Peyer's patch (tissue), 4 donors: Measurements from ENCODE around the gene JAKMIP3. TPM values are rescaled to one million over a fixed set of nuclear protein-coding genes. Genes with fewer than 3 reads are reported as not detected.

Experiments
- DNase-seq, 3 donors: peaks; one replicate each; pipeline ENCODE4 v3.0.0-alpha.2; 2017 to 2019
- H3K27ac ChIP-seq, 4 donors: fragments of 200-600 bp; sonication (generic); one replicate each; pipeline ENCODE4 v1.5.1; 2016 to 2019
- H3K27me3 ChIP-seq, 2 donors: fragments of 200-600 bp; sonication (generic); one replicate each; pipeline ENCODE4 v1.5.1; 2019
- H3K36me3 ChIP-seq, 3 donors: fragments of 200-600 bp; sonication (generic); one replicate each; pipeline ENCODE4 v1.5.1; 2016 to 2019
- H3K4me1 ChIP-seq, 4 donors: fragments of 200-600 bp; sonication (generic); one replicate each; pipeline ENCODE4 v1.5.1; 2016 to 2019
- H3K4me3 ChIP-seq, 4 donors: fragments of 200-600 bp; sonication (generic); 1 replicate in 3 of 4; 2 replicates in 1 of 4; pipeline ENCODE4 v1.5.1; 2016 to 2019; ENCODE audit warnings: mild to moderate bottlenecking in 1 of 4
- H3K9me3 ChIP-seq, 4 donors: fragments of 200-600 bp; sonication (generic); one replicate each; pipeline ENCODE4 v1.5.1; 2016 to 2019; ENCODE audit warnings: mild to moderate bottlenecking in 1 of 4
- CTCF ChIP-seq, 6 experiments: fragments of 450-650 bp in 4 of 6; fragments of 200-600 bp in 2 of 6; sonication (generic) in 1 of 6; IDR thresholded peaks; one replicate each; pipeline ENCODE4 v1.5.1; 2017 to 2019; ENCODE audit warnings: antibody characterized with exemption in 6 of 6, mild to moderate bottlenecking in 3 of 6, moderate library complexity in 1 of 6
- POLR2A ChIP-seq, 2 donors: fragments of 450-650 bp; IDR thresholded peaks; one replicate each; pipeline ENCODE4 v1.5.1; 2017; ENCODE audit warnings: antibody characterized with exemption in 2 of 2, mild to moderate bottlenecking in 2 of 2, moderate library complexity in 2 of 2
- total RNA-seq, 4 donors: library from RNA; depleted of rRNA; stranded (reverse); fragments of >200 nt; gene quantifications; one replicate each; pipeline ENCODE4 v1.1.0, GENCODE V29; 2016

JAKMIP3 gene
- total RNA-seq, 4 donors from 2014 or later = 0.18 to 2.5 (median 0.23) TPM

- Histone ChIP-seq H3K4me1 (peaks cover 0 to 9% (median 0%) of the 10 kb centered on the region in 4 donors), H3K36me3 (no peaks in the 10 kb centered on the region), H3K27me3 (no peaks in the 10 kb centered on the region), H3K4me3 (peak overlapping the region; percentile 21 to 46 (median 36)), H3K27ac (peak overlapping the region in 1 of 4 donors; percentile 39), H3K9me3 (no peaks in the 10 kb centered on the region)
- no peak for TF ChIP-seq CTCF (IDR thresholded peaks at IDR 0.05)
- TF ChIP-seq POLR2A (IDR thresholded peaks at IDR 0.05) = no peak
- peak in 2 of 3 donors; percentile 27 to 40 for DNase-seq
Observed at GRCh38 chr10:132066186-132066585, 440 bp downstream of the JAKMIP3 start.

GRCh38 chr10:132066812-132067211 is 1.1 kb downstream of the JAKMIP3 start:
- H3K4me3 ChIP-seq = no peak overlapping the region
- TF ChIP-seq POLR2A (IDR thresholded peaks at IDR 0.05) = no peak
- peak in 1 of 3 donors; percentile 15 for DNase-seq
- H3K27ac ChIP-seq = no peak overlapping the region
- H3K36me3 ChIP-seq = no peaks in the 10 kb centered on the region
- H3K27me3 ChIP-seq = no peaks in the 10 kb centered on the region
- peaks cover 0 to 9% (median 0%) of the 10 kb centered on the region in 4 donors for H3K4me1 ChIP-seq
- no peaks in the 10 kb centered on the region for H3K9me3 ChIP-seq

- Histone ChIP-seq H3K27ac (no peak overlapping the region), H3K4me3 (no peak overlapping the region), H3K36me3 (no peaks in the 10 kb centered on the region), H3K27me3 (no peaks in the 10 kb centered on the region), H3K9me3 (no peaks in the 10 kb centered on the region), H3K4me1 (peaks cover 0 to 9% (median 0%) of the 10 kb centered on the region in 4 donors)
- peak in 2 of 3 donors; percentile 7 to 19 for DNase-seq
- no peak for TF ChIP-seq POLR2A (IDR thresholded peaks at IDR 0.05)
- no peak for TF ChIP-seq CTCF (IDR thresholded peaks at IDR 0.05)
Observed at GRCh38 chr10:132068431-132069121, 2.8 kb downstream of the JAKMIP3 start.

- Histone ChIP-seq H3K4me1 (peaks cover 0 to 9% (median 0%) of the 10 kb centered on the region in 4 donors), H3K27ac (no peak overlapping the region), H3K4me3 (no peak overlapping the region), H3K27me3 (no peaks in the 10 kb centered on the region), H3K9me3 (no peaks in the 10 kb centered on the region), H3K36me3 (no peaks in the 10 kb centered on the region)
- TF ChIP-seq CTCF (IDR thresholded peaks at IDR 0.05) (no peak), POLR2A (IDR thresholded peaks at IDR 0.05) (no peak)
- DNase-seq = peak in 1 of 3 donors; percentile 31
Observed at GRCh38 chr10:132069122-132069848, 3.5 kb downstream of the JAKMIP3 start.

- peak in 1 of 3 donors; percentile 22 for DNase-seq
- no peaks in the 10 kb centered on the region for H3K36me3 ChIP-seq
- H3K27ac ChIP-seq = no peak overlapping the region
- H3K27me3 ChIP-seq = no peaks in the 10 kb centered on the region
- H3K9me3 ChIP-seq = no peaks in the 10 kb centered on the region
- H3K4me3 ChIP-seq = no peak overlapping the region
- no peak for TF ChIP-seq POLR2A (IDR thresholded peaks at IDR 0.05)
- no peak for TF ChIP-seq CTCF (IDR thresholded peaks at IDR 0.05)
- peaks cover 0 to 9% (median 0%) of the 10 kb centered on the region in 4 donors for H3K4me1 ChIP-seq
Observed at GRCh38 chr10:132069849-132070182, 4.1 kb downstream of the JAKMIP3 start.

GRCh38 chr10:132070724-132071123 is 5.0 kb downstream of the JAKMIP3 start:
- TF ChIP-seq CTCF (IDR thresholded peaks at IDR 0.05) = no peak
- TF ChIP-seq POLR2A (IDR thresholded peaks at IDR 0.05) = no peak
- Histone ChIP-seq H3K36me3 (no peaks in the 10 kb centered on the region), H3K9me3 (no peaks in the 10 kb centered on the region)

More at GRCh38 chr10:132070724-132071123, 5.0 kb downstream of the JAKMIP3 start:
- H3K4me1 ChIP-seq = peaks cover 0 to 5% (median 0%) of the 10 kb centered on the region in 4 donors
- H3K27ac ChIP-seq = no peak overlapping the region
- DNase-seq = no peak
- no peak overlapping the region for H3K4me3 ChIP-seq
- no peaks in the 10 kb centered on the region for H3K27me3 ChIP-seq
